ENCODE results near the gene RUNX1.

The RUNX1 gene

GRCh38 chr21:35005077-35005476 lies 44.0 kb downstream of the RUNX1 start (continued):
- TF ChIP-seq CREB5 (CRISPR knock-in tag; IDR thresholded peaks at IDR 0.05; ENCODE audit: low read depth), result no peak
- TF ChIP-seq ZFP3 (CRISPR knock-in tag; IDR thresholded peaks at IDR 0.05), result no peak
- TF ChIP-seq ARNTL (CRISPR knock-in tag; IDR thresholded peaks at IDR 0.05; ENCODE audit: borderline replicate concordance, low read depth), result no peak
- TF ChIP-seq ESRRG (CRISPR knock-in tag; IDR thresholded peaks at IDR 0.05), result no peak
- TF ChIP-seq TOX (CRISPR knock-in tag; IDR thresholded peaks at IDR 0.05; ENCODE audit: borderline replicate concordance), result no peak

GRCh38 chr21:35004314-35004713 lies 44.8 kb downstream of the RUNX1 start:
- no peak for TF ChIP-seq ZFP3 (CRISPR knock-in tag; IDR thresholded peaks at IDR 0.05)
- no peak for TF ChIP-seq ISL1 (CRISPR knock-in tag; IDR thresholded peaks at IDR 0.05)
- no peak for TF ChIP-seq TOX (CRISPR knock-in tag; IDR thresholded peaks at IDR 0.05; ENCODE audit: borderline replicate concordance)
- TF ChIP-seq BACH2 (CRISPR knock-in tag; IDR thresholded peaks at IDR 0.05; ENCODE audit: borderline replicate concordance), result no peak
- no peak for TF ChIP-seq ZNF8 (CRISPR knock-in tag; IDR thresholded peaks at IDR 0.05)
- TF ChIP-seq SNAI2 (CRISPR knock-in tag; IDR thresholded peaks at IDR 0.05), result no peak
- no peak for TF ChIP-seq ZC3H10 (CRISPR knock-in tag; IDR thresholded peaks at IDR 0.05)
- no peak for TF ChIP-seq ESRRG (CRISPR knock-in tag; IDR thresholded peaks at IDR 0.05)
- no peak for TF ChIP-seq TCF4 (CRISPR knock-in tag; IDR thresholded peaks at IDR 0.05; ENCODE audit: borderline replicate concordance)
- no peak for TF ChIP-seq CREB5 (CRISPR knock-in tag; IDR thresholded peaks at IDR 0.05; ENCODE audit: low read depth)
- TF ChIP-seq CSDC2 (CRISPR knock-in tag; IDR thresholded peaks at IDR 0.05), result no peak
- no peak for TF ChIP-seq ARNTL (CRISPR knock-in tag; IDR thresholded peaks at IDR 0.05; ENCODE audit: borderline replicate concordance, low read depth)
- no peak for TF ChIP-seq RARB (CRISPR knock-in tag; IDR thresholded peaks at IDR 0.05)
- ATAC-seq, result no peak

- no peak for ATAC-seq
- TF ChIP-seq ESRRG (CRISPR knock-in tag; IDR thresholded peaks at IDR 0.05), result no peak
- TF ChIP-seq ISL1 (CRISPR knock-in tag; IDR thresholded peaks at IDR 0.05), result no peak
- TF ChIP-seq PPARA (CRISPR knock-in tag; IDR thresholded peaks at IDR 0.05; ENCODE audit: borderline replicate concordance), result no peak
- TF ChIP-seq CREB5 (CRISPR knock-in tag; IDR thresholded peaks at IDR 0.05; ENCODE audit: low read depth), result no peak
- TF ChIP-seq CSRNP3 (CRISPR knock-in tag; IDR thresholded peaks at IDR 0.05), result no peak
- TF ChIP-seq TSHZ2 (CRISPR knock-in tag; IDR thresholded peaks at IDR 0.05), result no peak
- no peak for TF ChIP-seq POU6F1 (CRISPR knock-in tag; IDR thresholded peaks at IDR 0.05; ENCODE audit: borderline replicate concordance, low read depth)
- TF ChIP-seq PATZ1 (CRISPR knock-in tag; IDR thresholded peaks at IDR 0.05; ENCODE audit: borderline replicate concordance), result no peak
- no peak for TF ChIP-seq BACH2 (CRISPR knock-in tag; IDR thresholded peaks at IDR 0.05; ENCODE audit: borderline replicate concordance)
- TF ChIP-seq ZFP3 (CRISPR knock-in tag; IDR thresholded peaks at IDR 0.05), result no peak
- no peak for TF ChIP-seq SNAI2 (CRISPR knock-in tag; IDR thresholded peaks at IDR 0.05)
- no peak for TF ChIP-seq TCF4 (CRISPR knock-in tag; IDR thresholded peaks at IDR 0.05; ENCODE audit: borderline replicate concordance)
- no peak for TF ChIP-seq CSDC2 (CRISPR knock-in tag; IDR thresholded peaks at IDR 0.05)
- TF ChIP-seq ZC3H10 (CRISPR knock-in tag; IDR thresholded peaks at IDR 0.05), result no peak
- TF ChIP-seq ZNF8 (CRISPR knock-in tag; IDR thresholded peaks at IDR 0.05), result no peak
- TF ChIP-seq ARNTL (CRISPR knock-in tag; IDR thresholded peaks at IDR 0.05; ENCODE audit: borderline replicate concordance, low read depth), result no peak
- no peak for TF ChIP-seq ZNF565 (CRISPR knock-in tag; conservative IDR thresholded peaks at IDR 0.05; ENCODE audit: low read depth)
These were observed 46.0 kb downstream of the RUNX1 start for GRCh38 chr21:35002879-35003722.

All from SK-N-SH treated with all-trans-retinoic acid at 6 μM for 48 hours (cell line).